GM12891 (cell line): ENCODE measurements around the gene ZNF227.
"Not testable (repeated sequence)": the region's sequence is repeated elsewhere in the genome, so short reads cannot be mapped to it uniquely, and the experiment has no call there.

Source experiments
- DNase-seq: peaks from one replicate; pipeline ENCODE4 v3.0.0; 2011; ENCODE audit warnings: low spot score; ENCODE audit not compliant: insufficient read length
- FAIRE-seq: peaks from 2 replicates; lab custom pipeline; 2011; peaks lifted over from hg19 to GRCh38; lab: Jason Lieb, UNC
- PAX5 ChIP-seq: IDR thresholded peaks from 2 replicates; pipeline ENCODE4 v1.6.1; 2011; ENCODE audit warnings: low read length, moderate library complexity, mild to moderate bottlenecking; ENCODE audit not compliant: insufficient read depth, severe bottlenecking
- POLR2A ChIP-seq: IDR thresholded peaks from 2 replicates; pipeline ENCODE4 v1.6.1; 2011; ENCODE audit warnings: low read depth, low read length, control low read depth
- POLR2AphosphoS5 ChIP-seq: IDR thresholded peaks from 2 replicates; pipeline ENCODE4 v1.6.1; 2011; ENCODE audit warnings: low read depth, low read length, control low read depth
- POU2F2 ChIP-seq: IDR thresholded peaks from 2 replicates; pipeline ENCODE4 v1.6.1; 2011; ENCODE audit warnings: low read depth, mild to moderate bottlenecking, control low read depth, low read length, moderate library complexity
- SPI1 ChIP-seq: IDR thresholded peaks from 2 replicates; pipeline ENCODE4 v1.6.1; 2011; ENCODE audit warnings: low read depth, low read length, control low read depth
- TAF1 ChIP-seq: IDR thresholded peaks from 2 replicates; pipeline ENCODE4 v1.6.1; 2011; ENCODE audit warnings: low read depth, low read length, control low read depth

The ZNF227 gene

DNA sequence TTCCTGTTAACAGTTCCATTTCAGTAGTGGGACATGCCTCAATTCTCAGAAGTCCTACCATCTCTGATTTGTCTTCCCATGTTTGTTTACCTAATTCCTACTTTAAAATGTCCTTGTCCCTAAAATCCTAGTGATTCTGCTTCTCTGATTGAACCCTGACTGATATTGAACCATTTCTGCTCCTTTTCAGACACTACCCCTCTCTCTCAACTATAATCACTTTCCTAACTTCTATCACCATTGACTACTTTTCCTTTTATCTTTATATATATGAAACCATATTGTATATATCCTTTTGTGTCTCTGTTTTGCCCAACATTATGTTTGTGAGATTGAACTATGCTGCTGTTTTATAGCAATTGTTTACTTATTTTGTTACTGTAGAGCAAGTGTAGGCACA is 15.6 kb upstream of the ZNF227 start:
- TF ChIP-seq POLR2A (no peak), TAF1 (no peak), PAX5 (no peak), POU2F2 (no peak), POLR2AphosphoS5 (no peak), SPI1 (no peak)
- no peak for FAIRE-seq
- DNase-seq, result no peak

DNA sequence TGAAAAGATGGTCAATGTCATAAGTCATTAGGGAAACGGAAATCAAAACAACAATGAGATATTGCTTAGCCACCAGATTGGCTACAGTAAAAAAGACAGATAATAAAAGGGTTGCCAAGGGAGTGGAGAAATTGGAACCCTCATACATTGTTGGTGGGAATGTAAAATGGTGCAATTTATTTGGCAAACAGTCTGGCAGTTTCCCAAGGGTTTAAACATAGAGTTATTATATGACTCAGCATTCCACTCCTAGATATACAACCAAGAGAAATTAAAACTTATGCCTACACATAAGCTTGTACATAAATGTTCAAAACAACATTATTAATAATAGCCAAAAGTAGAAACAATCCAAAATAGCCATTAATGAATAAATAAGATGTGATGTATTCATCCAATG is 9.9 kb upstream of the ZNF227 start:
- no peak for FAIRE-seq
- DNase-seq, result no peak
- TF ChIP-seq PAX5 (no peak), TAF1 (no peak), POLR2A (no peak), POU2F2 (no peak), POLR2AphosphoS5 (no peak), SPI1 (no peak)

DNA sequence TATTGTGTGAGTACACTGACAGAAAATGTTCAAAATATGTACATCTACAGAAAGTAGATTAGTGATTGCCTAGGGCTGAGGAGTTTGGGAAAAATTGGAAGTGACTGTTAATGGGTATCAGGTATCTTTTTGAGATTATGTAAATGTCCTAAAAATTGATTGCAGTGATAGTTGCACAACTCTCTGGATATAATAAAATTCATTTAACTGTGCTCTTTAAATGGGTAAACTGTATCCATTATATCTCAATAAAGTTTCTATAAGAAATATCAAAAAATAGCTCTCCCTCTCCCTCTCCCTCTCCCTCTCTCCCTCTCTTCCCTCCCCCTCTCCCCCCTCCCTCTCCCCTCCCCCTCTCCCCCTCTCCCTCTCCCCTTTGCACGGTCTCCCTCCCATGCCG is 9.4 kb upstream of the ZNF227 start:
- DNase-seq (no peak), FAIRE-seq (no peak)
- TF ChIP-seq POLR2A (no peak), TAF1 (no peak), SPI1 (no peak)

DNA sequence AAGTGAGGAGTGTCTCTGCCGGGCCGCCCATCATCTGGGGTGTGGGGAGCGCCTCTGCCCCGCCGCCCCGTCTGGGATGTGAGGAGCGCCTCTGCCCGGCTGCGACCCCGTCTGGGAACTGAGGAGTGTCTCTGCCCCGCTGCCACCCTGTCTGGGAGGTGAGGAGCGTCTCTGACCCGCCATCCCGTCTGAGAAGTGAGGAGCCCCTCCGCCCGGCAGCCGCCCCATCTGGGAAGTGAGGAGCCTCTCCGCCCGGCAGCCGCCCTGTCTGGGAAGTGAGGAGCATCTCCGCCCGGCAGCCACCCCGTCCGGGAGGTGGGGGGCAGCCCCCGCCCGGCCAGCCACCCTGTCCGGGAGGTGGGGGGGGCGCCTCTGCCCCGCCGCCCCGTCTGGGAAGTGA is 8.5 kb upstream of the ZNF227 start:
- not testable (repeated sequence) for DNase-seq, FAIRE-seq

DNA sequence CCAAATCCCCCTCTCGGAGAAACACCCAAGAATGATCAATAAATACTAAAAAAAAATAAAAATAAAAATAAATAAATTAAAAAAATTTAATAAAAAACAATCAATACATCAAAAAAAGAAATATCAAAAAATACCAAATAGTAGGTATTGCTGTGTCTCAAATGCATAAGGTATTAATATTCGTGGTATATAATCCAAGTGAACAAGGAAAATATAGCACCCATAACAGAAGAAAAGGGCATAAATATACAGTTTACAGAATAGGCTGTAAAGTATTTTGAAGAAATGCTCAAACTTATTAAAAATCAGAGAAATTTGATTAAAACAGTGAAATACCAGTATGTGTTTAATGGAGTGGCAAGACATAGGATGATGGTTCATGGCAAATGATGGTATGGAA is 7.6 kb upstream of the ZNF227 start:
- FAIRE-seq (no peak), DNase-seq (no peak)
- TF ChIP-seq POLR2A (no peak), POLR2AphosphoS5 (no peak), SPI1 (no peak), TAF1 (no peak), PAX5 (no peak)

DNA sequence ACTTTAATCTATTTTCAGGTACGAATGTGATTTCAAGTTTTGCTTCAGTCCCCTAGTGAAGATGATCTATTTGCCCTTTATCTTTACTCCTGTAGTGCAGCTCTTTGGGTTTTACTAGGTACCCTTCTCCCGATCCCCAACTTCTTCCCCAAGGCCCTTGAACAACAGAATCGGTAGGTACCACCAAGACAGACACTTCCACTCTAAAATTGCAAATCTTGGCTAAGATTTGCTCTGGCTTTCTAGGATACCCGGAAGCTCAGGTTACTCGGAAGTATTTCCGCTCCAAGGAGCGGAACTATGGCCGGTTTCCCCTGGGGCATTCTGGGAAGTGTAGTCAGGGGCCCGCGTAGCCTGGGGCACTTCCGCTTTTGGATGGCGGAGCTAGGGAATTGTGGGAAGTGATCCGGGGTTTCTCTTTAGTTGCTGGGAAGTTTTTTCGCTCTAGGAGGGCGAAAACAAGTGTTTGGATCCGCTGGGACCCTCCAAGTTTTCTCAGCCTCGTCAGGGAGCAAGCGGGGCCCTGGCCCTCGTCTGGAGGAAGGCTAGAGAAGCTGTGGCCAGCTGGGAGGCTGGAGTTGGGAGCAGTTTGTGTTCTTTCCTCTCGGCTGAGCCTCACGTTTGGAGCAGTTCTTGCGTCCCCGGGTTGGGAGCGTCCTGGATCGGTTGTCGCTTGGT is 5.1 kb upstream of the ZNF227 start:
- DNase-seq (peak; percentile 52), FAIRE-seq (peak; percentile 98)
- TF ChIP-seq SPI1 (peak; percentile 95), TAF1 (peak; percentile 75), POU2F2 (0 out of 2 replicates have a peak, but pooled peaks have one; percentile 43), POLR2AphosphoS5 (peak; percentile 49; the same call in 1 of the 2 replicates), POLR2A (peak; percentile 59), PAX5 (peak; percentile 92)

DNA sequence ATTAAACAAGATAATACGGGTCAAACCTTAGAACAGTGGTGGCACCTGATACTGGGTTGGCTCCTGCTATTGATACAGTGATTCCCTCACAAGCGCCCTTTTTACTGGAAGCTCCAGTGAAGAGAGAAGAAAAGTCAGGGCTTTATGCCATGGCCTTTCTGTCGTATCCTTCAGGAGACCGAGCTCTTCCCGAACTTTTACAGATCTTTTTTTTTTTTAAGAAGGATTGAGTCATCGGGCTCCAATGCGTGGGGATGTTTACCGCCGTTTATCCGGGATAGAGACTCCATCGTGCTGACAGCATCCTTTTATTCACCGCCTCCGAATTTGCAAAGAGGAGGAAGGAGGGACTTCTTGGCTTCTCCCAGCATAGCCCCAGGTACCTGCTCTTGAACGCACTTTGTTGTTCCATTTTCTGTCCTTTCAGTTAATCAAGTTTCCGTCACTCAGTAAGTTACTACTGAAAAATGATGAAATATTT is 574 bp downstream of the ZNF227 start:
- TF ChIP-seq POLR2AphosphoS5 (no peak), POLR2A (no peak), POU2F2 (no peak), SPI1 (no peak), TAF1 (no peak), PAX5 (no peak)
- DNase-seq (no peak), FAIRE-seq (no peak)

DNA sequence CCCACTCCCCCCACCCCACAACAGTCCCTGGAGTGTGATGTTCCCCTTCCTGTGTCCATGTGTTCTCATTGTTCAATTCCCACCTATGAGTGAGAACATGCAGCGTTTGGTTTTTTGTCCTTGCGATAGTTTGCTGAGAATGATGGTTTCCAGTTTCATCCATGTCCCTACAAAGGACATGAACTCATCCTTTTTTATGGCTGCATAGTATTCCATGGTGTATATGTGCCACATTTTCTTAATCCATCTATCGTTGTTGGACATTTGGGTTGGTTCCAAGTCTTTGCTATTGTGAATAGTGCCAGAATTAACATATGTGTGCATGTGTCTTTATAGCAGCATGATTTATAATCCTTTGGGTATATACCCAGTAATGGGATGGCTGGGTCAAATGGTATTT is 7.6 kb downstream of the ZNF227 start:
- not testable (repeated sequence) for FAIRE-seq, DNase-seq

DNA sequence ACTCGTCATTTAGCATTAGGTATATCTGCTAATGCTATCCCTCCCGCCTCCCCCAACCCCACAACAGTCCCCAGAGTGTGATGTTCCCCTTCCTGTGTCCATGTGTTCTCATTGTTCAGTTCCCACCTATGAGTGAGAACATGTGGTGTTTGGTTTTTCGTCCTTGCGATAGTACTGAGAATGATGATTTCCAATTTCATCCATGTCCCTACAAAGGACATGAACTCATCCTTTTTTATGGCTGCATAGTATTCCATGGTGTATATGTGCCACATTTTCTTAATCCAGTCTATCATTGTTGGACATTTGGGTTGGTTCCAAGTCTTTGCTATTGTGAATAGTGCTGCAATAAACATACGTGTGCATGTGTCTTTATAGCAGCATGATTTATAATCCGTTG is 8.4 kb downstream of the ZNF227 start:
- FAIRE-seq, DNase-seq: not testable (repeated sequence)

DNA sequence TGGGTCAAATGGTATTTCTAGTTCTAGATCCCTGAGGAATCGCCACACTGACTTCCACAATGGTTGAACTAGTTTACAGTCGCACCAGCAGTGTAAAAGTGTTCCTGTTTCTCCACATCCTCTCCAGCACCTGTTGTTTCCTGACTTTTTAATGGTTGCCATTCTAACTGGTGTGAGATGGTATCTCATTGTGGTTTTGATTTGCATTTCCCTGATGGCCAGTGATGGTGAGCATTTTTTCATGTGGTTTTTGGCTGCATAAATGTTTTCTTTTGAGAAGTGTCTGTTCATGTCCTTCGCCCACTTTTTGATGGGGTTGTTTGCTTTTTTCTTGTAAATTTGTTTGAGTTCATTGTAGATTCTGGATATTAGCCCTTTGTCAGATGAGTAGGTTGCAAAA is 9.0 kb downstream of the ZNF227 start:
- not testable (repeated sequence) for DNase-seq, FAIRE-seq

DNA sequence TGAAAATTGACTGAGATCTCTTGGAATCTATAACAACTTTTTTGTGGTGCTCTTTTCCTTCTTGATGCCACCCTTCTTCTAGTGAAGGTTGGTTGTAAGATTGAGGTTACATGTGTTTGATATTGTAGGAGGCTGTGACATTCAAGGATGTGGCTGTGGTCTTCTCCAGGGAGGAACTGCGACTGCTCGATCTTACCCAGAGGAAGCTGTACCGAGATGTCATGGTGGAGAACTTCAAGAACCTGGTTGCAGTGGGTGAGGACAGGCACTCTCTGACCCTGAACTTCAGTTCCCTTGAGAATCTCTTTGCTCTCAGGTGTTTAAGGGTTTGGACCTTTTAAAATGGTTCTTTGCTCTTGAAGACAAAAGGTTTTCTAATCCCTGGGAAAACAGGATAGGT is 16.0 kb downstream of the ZNF227 start:
- DNase-seq (no peak), FAIRE-seq (no peak)
- TF ChIP-seq POLR2AphosphoS5, result no peak
- no peak for TF ChIP-seq TAF1
- no peak for TF ChIP-seq PAX5
- no peak for TF ChIP-seq SPI1
- TF ChIP-seq POU2F2, result no peak
- TF ChIP-seq POLR2A, result no peak

DNA sequence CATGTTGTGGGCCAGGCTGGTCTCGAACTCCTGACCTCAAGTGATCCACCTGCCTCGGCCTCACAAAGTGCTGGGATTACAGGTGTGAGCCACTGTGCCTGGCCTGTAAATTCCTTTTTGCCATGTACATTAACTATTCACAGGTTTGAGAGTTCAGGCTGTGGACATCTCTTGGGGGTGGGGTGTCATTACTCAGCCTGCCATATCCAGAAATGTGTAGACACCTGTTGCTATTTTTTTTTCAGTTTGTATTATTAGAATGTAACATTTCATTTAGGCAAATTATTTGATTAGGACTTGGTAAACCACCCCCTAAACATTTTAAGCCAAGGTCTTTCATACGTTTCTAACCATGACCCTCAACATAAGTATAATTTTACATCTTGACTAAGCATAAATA is 20.5 kb downstream of the ZNF227 start:
- DNase-seq (no peak), FAIRE-seq (no peak)
- TF ChIP-seq POU2F2 (no peak), PAX5 (no peak), POLR2AphosphoS5 (no peak), TAF1 (no peak), SPI1 (no peak), POLR2A (no peak)
